NCI-H1436 (cell line): Measurements from ENCODE around the gene ALPK3.

ENCODE experiments used
- DNase-seq: peaks from one replicate; lab custom pipeline; 2025; lab: John Stamatoyannopoulos, UW

Gene ALPK3

GRCh38 chr15:84816694-84817465 is at the start of gene ALPK3:
Gene ALPK3, plus strand, starts transcription at chr15:84817356. Its CDS starts 97 bp downstream, at chr15:84817453.
- DNase-seq = no peak

GRCh38 chr15:84772031-84772430 is 45.1 kb upstream of the ALPK3 start:
- no peak for DNase-seq

GRCh38 chr15:84772467-84772866 is 44.7 kb upstream of the ALPK3 start:
- no peak for DNase-seq

GRCh38 chr15:84773716-84774115 is 43.4 kb upstream of the ALPK3 start:
- DNase-seq = no peak

GRCh38 chr15:84775867-84776449 is 41.2 kb upstream of the ALPK3 start:
- no peak for DNase-seq

- no peak for DNase-seq
These were observed 39.0 kb upstream of the ALPK3 start for GRCh38 chr15:84778194-84778593.

- DNase-seq = no peak
These were observed 36.7 kb upstream of the ALPK3 start for GRCh38 chr15:84780492-84780891.

GRCh38 chr15:84781495-84781894 is 35.7 kb upstream of the ALPK3 start:
- no peak for DNase-seq

GRCh38 chr15:84782346-84782745 is 34.8 kb upstream of the ALPK3 start:
- DNase-seq = no peak

GRCh38 chr15:84783493-84784251 is 33.5 kb upstream of the ALPK3 start:
- no peak for DNase-seq

- DNase-seq = no peak
These were observed 32.9 kb upstream of the ALPK3 start for GRCh38 chr15:84784262-84784661.

GRCh38 chr15:84785053-84785452 is 32.1 kb upstream of the ALPK3 start:
- DNase-seq = no peak

GRCh38 chr15:84788500-84788899 is 28.7 kb upstream of the ALPK3 start:
- no peak for DNase-seq

GRCh38 chr15:84789762-84790161 is 27.4 kb upstream of the ALPK3 start:
- peak; percentile 64 for DNase-seq

GRCh38 chr15:84790676-84791075 is 26.5 kb upstream of the ALPK3 start:
- DNase-seq = no peak

- DNase-seq = no peak
These were observed 25.4 kb upstream of the ALPK3 start for GRCh38 chr15:84791763-84792162.

GRCh38 chr15:84793431-84794161 is 23.6 kb upstream of the ALPK3 start:
- DNase-seq = no peak

GRCh38 chr15:84794162-84794547 is 23.0 kb upstream of the ALPK3 start:
- DNase-seq = no peak

- no peak for DNase-seq
These were observed 22.0 kb upstream of the ALPK3 start for GRCh38 chr15:84795186-84795585.

- no peak for DNase-seq
These were observed 19.9 kb upstream of the ALPK3 start for GRCh38 chr15:84797212-84797611.

- DNase-seq = no peak
These were observed 19.4 kb upstream of the ALPK3 start for GRCh38 chr15:84797801-84798200.

GRCh38 chr15:84798436-84798946 is 18.7 kb upstream of the ALPK3 start:
- no peak for DNase-seq
